Ishikawa (cell line): Measurements from ENCODE around the gene CADPS.

Experiments used
- CREB1 ChIP-seq: IDR thresholded peaks from 2 replicates; pipeline ENCODE4 v1.6.1; 2012; ENCODE audit warnings: low read depth
- EP300 ChIP-seq: IDR thresholded peaks from 2 replicates; pipeline ENCODE4 v1.6.1; 2012; ENCODE audit warnings: borderline replicate concordance
- FOXM1 ChIP-seq: IDR thresholded peaks from 2 replicates; pipeline ENCODE4 v1.6.1; 2012; ENCODE audit warnings: low read depth, borderline replicate concordance
- NFIC ChIP-seq: IDR thresholded peaks from 2 replicates; pipeline ENCODE4 v1.6.1; 2012
- TF ChIP-seq, protein P1 (sequence below): IDR thresholded peaks from 2 replicates; pipeline ENCODE4 v1.6.1; 2012; ENCODE audit warnings: low read depth, mild to moderate bottlenecking

DNA sequence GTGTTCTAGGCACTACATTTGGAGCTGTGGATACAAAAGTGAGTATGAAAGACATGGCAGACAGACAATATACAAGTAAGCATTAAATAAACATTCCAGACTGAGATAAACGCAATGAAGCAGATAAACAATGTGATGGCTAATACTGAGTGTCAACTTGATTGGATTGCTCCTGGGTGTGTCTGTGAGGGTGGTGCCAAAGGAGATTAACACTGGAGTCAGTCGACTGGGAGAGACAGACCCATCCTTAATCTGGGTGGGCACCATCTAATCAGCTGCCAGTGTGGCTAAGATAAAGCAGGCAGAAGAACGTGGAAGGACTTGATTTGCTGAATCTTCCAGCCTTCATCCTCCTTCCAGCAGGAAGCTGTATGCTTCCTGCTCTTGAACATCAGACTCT is 77.2 kb downstream of the CADPS start:
- no peak for TF ChIP-seq FOXM1
- TF ChIP-seq EP300: no peak
- no peak for TF ChIP-seq NFIC
- TF ChIP-seq, protein P1, sequence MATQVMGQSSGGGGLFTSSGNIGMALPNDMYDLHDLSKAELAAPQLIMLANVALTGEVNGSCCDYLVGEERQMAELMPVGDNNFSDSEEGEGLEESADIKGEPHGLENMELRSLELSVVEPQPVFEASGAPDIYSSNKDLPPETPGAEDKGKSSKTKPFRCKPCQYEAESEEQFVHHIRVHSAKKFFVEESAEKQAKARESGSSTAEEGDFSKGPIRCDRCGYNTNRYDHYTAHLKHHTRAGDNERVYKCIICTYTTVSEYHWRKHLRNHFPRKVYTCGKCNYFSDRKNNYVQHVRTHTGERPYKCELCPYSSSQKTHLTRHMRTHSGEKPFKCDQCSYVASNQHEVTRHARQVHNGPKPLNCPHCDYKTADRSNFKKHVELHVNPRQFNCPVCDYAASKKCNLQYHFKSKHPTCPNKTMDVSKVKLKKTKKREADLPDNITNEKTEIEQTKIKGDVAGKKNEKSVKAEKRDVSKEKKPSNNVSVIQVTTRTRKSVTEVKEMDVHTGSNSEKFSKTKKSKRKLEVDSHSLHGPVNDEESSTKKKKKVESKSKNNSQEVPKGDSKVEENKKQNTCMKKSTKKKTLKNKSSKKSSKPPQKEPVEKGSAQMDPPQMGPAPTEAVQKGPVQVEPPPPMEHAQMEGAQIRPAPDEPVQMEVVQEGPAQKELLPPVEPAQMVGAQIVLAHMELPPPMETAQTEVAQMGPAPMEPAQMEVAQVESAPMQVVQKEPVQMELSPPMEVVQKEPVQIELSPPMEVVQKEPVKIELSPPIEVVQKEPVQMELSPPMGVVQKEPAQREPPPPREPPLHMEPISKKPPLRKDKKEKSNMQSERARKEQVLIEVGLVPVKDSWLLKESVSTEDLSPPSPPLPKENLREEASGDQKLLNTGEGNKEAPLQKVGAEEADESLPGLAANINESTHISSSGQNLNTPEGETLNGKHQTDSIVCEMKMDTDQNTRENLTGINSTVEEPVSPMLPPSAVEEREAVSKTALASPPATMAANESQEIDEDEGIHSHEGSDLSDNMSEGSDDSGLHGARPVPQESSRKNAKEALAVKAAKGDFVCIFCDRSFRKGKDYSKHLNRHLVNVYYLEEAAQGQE: no peak
- TF ChIP-seq CREB1: no peak
